T-cell (primary cell): Measurements from ENCODE around the gene PCDHB14. TPM values are rescaled to one million over a fixed set of nuclear protein-coding genes. Genes with fewer than 3 reads are reported as not detected.
"Not testable (repeated sequence)": the region's sequence is repeated elsewhere in the genome, so short reads cannot be mapped to it uniquely, and the experiment has no call there.

Source experiments
- ATAC-seq, 4 experiments: fragments of 200-7000 bp in 3 of 4; fragments of 150-1000 bp in 1 of 4; cut with Tn5 transposase; replicated peaks in 1 of 4; 1 replicate in 3 of 4; 2 replicates in 1 of 4; pipeline ENCODE4 v1.10.0; 2021; ENCODE audit warnings: moderate library complexity in 3 of 4, mild to moderate bottlenecking in 2 of 4, moderate number of reproducible peaks in 1 of 4
- CTCF ChIA-PET, 2 donors: fragments of 300-600 bp; sonication (Branson Sonifier 250); formaldehyde crosslinking; loops; one replicate each; lab custom pipeline; 2022; ENCODE audit warnings: antibody characterized with exemption in 2 of 2; lab: Charles Lee
- POLR2A ChIA-PET, 2 donors: fragments of 300-600 bp; sonication (Branson Sonifier 250); formaldehyde crosslinking; loops; one replicate each; lab custom pipeline; 2022; ENCODE audit warnings: antibody characterized with exemption in 2 of 2; lab: Charles Lee
- DNase-seq, 35 experiments: peaks; one replicate each; pipeline versions ENCODE4 v3.0.0 to v3.0.0-alpha.2; 2013 to 2023
- H3K27ac ChIP-seq: one replicate; pipeline ENCODE4 v1.5.1; 2013; ENCODE audit warnings: low read length
- H3K27me3 ChIP-seq, 2 experiments: replicated peaks in 1 of 2; 1 replicate in 1 of 2; 2 replicates in 1 of 2; pipeline versions ENCODE4 v1.6.1 to v1.7.0; 2013; ENCODE audit warnings: low read length in 1 of 2, mixed read lengths in 1 of 2; ENCODE audit not compliant: control insufficient read depth in 2 of 2, insufficient read depth in 2 of 2; ENCODE audit errors: extremely low read depth in 1 of 2
- H3K36me3 ChIP-seq, 2 donors: 1 replicate in 1 of 2; 2 replicates in 1 of 2; pipeline versions ENCODE4 v1.6.1 to v1.7.0; 2013; ENCODE audit warnings: low read length in 1 of 2; ENCODE audit not compliant: control insufficient read depth in 2 of 2, insufficient read depth in 1 of 2; ENCODE audit errors: extremely low read depth in 1 of 2
- H3K4me1 ChIP-seq, 2 experiments: 1 replicate in 1 of 2; 2 replicates in 1 of 2; pipeline versions ENCODE4 v1.6.1 to v1.7.0; 2013; ENCODE audit warnings: low read length in 2 of 2, mixed read lengths in 1 of 2; ENCODE audit not compliant: insufficient read depth in 2 of 2, control insufficient read depth in 1 of 2; ENCODE audit errors: extremely low read depth in 1 of 2
- H3K4me3 ChIP-seq, 2 donors: 1 replicate in 1 of 2; 2 replicates in 1 of 2; pipeline versions ENCODE4 v1.5.1 to v1.7.0; 2013; ENCODE audit warnings: mild to moderate bottlenecking in 2 of 2, low read length in 1 of 2, moderate library complexity in 1 of 2; ENCODE audit not compliant: control insufficient read depth in 1 of 2; ENCODE audit errors: extremely low read depth in 1 of 2
- H3K9me3 ChIP-seq: 2 replicates; pipeline ENCODE4 v1.7.0; 2013
- H3K27ac Mint-ChIP-seq, 2 donors: one replicate each; pipeline ENCODE4 v1.8.0; 2020 to 2021; ENCODE audit warnings: mild to moderate bottlenecking in 2 of 2, mixed read lengths in 2 of 2
- H3K27me3 Mint-ChIP-seq, 2 donors: one replicate each; pipeline ENCODE4 v1.8.0; 2021 to 2022; ENCODE audit warnings: mixed read lengths in 2 of 2
- H3K36me3 Mint-ChIP-seq: one replicate; pipeline ENCODE4 v1.8.0; 2021; ENCODE audit warnings: mixed read lengths
- H3K4me1 Mint-ChIP-seq, 3 donors: one replicate each; pipeline ENCODE4 v1.8.0; 2020 to 2022; ENCODE audit warnings: mixed read lengths in 3 of 3, mild to moderate bottlenecking in 1 of 3
- H3K4me3 Mint-ChIP-seq, 3 donors: one replicate each; pipeline ENCODE4 v1.8.0; 2020 to 2022; ENCODE audit warnings: mild to moderate bottlenecking in 3 of 3, mixed read lengths in 3 of 3, moderate library complexity in 3 of 3
- H3K9me3 Mint-ChIP-seq, 3 donors: one replicate each; pipeline ENCODE4 v1.8.0; 2020 to 2022; ENCODE audit warnings: mixed read lengths in 3 of 3
- WGBS: methylation state at CpG from one replicate; pipeline ENCODE4 v1.1.5; 2013; ENCODE audit warnings: missing lambda C conversion rate; ENCODE audit not compliant: insufficient coverage; 5-methylcytosine and 5-hydroxymethylcytosine counted together
- total RNA-seq, 35 experiments: library from RNA in 6 of 35; stranded (reverse) in 6 of 35; fragments of 120-200 nt in 1 of 35; gene quantifications; one replicate each; pipeline versions ENCODE4 v1.2.1 to v1.2.4 and lab custom pipeline; 2013 to 2026

Gene PCDHB14
- total RNA-seq, 5 donors from 2014 or later (not counting 1 experiment from before 2014, with no cell fraction given), result 0.12 TPM; not detected in 4

- DNase-seq (no peak), ATAC-seq (no peak)
- Mint-ChIP-seq H3K4me3 (no peak overlapping the region), H3K9me3 (peaks cover 17 to 56% (median 45%) of the 10 kb centered on the region in 3 donors), H3K27ac (no peak overlapping the region), H3K27me3 (peaks cover 44 to 61% of the 10 kb centered on the region in 2 donors), H3K4me1 (peaks cover 0 to 4% (median 0%) of the 10 kb centered on the region in 3 donors), H3K36me3 (peaks cover 29% of the 10 kb centered on the region)
- Histone ChIP-seq H3K36me3 (no peaks in the 10 kb centered on the region), H3K9me3 (peaks cover 6% of the 10 kb centered on the region), H3K4me3 (no peak overlapping the region), H3K27ac (no peak overlapping the region), H3K4me1 (no peaks in the 10 kb centered on the region), H3K27me3 (peaks cover 0 to 33% of the 10 kb centered on the region in 2 experiments)
- ChIA-PET POLR2A (no interaction called here), CTCF (no interaction called here)
- WGBS, result 43% methylated on average over 41 of the region's 43 CpGs
Measured at GRCh38 chr5:141241496-141241895, 18.4 kb downstream of the PCDHB14 start.

GRCh38 chr5:141245250-141245717, 22.1 kb downstream of the PCDHB14 start, which contains the start of gene PCDHB15:
Gene PCDHB15, plus strand, starts transcription at chr5:141245395. Its CDS starts 184 bp downstream, at chr5:141245579.
- WGBS, result 25% methylated on average over 12 of the region's 16 CpGs
- peaks cover 5% of the 10 kb centered on the region for H3K9me3 ChIP-seq
- ChIA-PET POLR2A (no interaction called here), CTCF (interaction anchor here in 1 of 2 donors (0.7 to 1.1 kb wide), 3 partner anchors 91 to 319 kb away, joined by 3 to 4 read pairs (median 4); no protein-coding TSS in a partner anchor)
- Mint-ChIP-seq H3K27me3 (peaks cover 29 to 39% of the 10 kb centered on the region in 2 donors), H3K36me3 (peaks cover 38% of the 10 kb centered on the region), H3K4me1 (peaks cover 0 to 4% (median 0%) of the 10 kb centered on the region in 3 donors), H3K27ac (no peak within 1 kb of the TSS), H3K4me3 (peak within 1 kb of the TSS; percentile 26 to 42 (median 41)), H3K9me3 (peaks cover 11 to 62% (median 46%) of the 10 kb centered on the region in 3 donors)
- H3K36me3 ChIP-seq, result no peaks in the 10 kb centered on the region
- DNase-seq, result peak in 9 of 35 experiments; percentile 3 to 25 (median 6)
- H3K4me1 ChIP-seq, result no peaks in the 10 kb centered on the region
- no peak within 1 kb of the TSS for H3K27ac ChIP-seq
- H3K27me3 ChIP-seq, result peaks cover 0 to 31% of the 10 kb centered on the region in 2 experiments
- H3K4me3 ChIP-seq, result peak within 1 kb of the TSS; percentile 6 to 44
- no peak for ATAC-seq

GRCh38 chr5:141246971-141247370, 23.8 kb downstream of the PCDHB14 start:
- H3K9me3 ChIP-seq, H3K27ac ChIP-seq, POLR2A ChIA-PET, CTCF ChIA-PET, H3K4me3 ChIP-seq, ATAC-seq, H3K27ac Mint-ChIP-seq, H3K4me1 Mint-ChIP-seq, DNase-seq, H3K4me3 Mint-ChIP-seq, H3K36me3 ChIP-seq, H3K4me1 ChIP-seq: not testable (repeated sequence)
- Mint-ChIP-seq H3K9me3 (peaks cover 5 to 66% (median 44%) of the 10 kb centered on the region in 3 donors), H3K36me3 (peaks cover 28% of the 10 kb centered on the region), H3K27me3 (peaks cover 18 to 28% of the 10 kb centered on the region in 2 donors)
- WGBS, result 63% methylated on average over 17 of the region's 42 CpGs
- peaks cover 0 to 21% of the 10 kb centered on the region in 2 experiments for H3K27me3 ChIP-seq

GRCh38 chr5:141247434-141247833, 24.3 kb downstream of the PCDHB14 start:
- H3K4me1 ChIP-seq, ATAC-seq, H3K27ac Mint-ChIP-seq, H3K4me1 Mint-ChIP-seq, H3K36me3 ChIP-seq, POLR2A ChIA-PET, H3K9me3 ChIP-seq, H3K4me3 Mint-ChIP-seq, CTCF ChIA-PET, H3K27ac ChIP-seq, H3K4me3 ChIP-seq, DNase-seq: not testable (repeated sequence)
- Mint-ChIP-seq H3K36me3 (peaks cover 27% of the 10 kb centered on the region), H3K9me3 (peaks cover 5 to 64% (median 45%) of the 10 kb centered on the region in 3 donors), H3K27me3 (peaks cover 17 to 24% of the 10 kb centered on the region in 2 donors)
- H3K27me3 ChIP-seq, result peaks cover 0 to 20% of the 10 kb centered on the region in 2 experiments
- 66% methylated on average over 29 of the region's 34 CpGs for WGBS

- CTCF ChIA-PET, result interaction anchor here in 1 of 2 donors (0.6 kb wide), 1 partner anchor 1091 kb away, joined by 3 read pairs; no protein-coding TSS in a partner anchor
- no peak overlapping the region for H3K4me3 ChIP-seq
- H3K9me3 Mint-ChIP-seq, result peaks cover 9 to 68% (median 60%) of the 10 kb centered on the region in 3 donors
- no peaks in the 10 kb centered on the region for H3K4me1 Mint-ChIP-seq
- H3K9me3 ChIP-seq, result peaks cover 12% of the 10 kb centered on the region
- H3K27me3 Mint-ChIP-seq, result peaks cover 2 to 5% of the 10 kb centered on the region in 2 donors
- DNase-seq (no peak), ATAC-seq (no peak)
- no peak overlapping the region for H3K27ac Mint-ChIP-seq
- no peak overlapping the region for H3K27ac ChIP-seq
- peaks cover 0 to 8% of the 10 kb centered on the region in 2 experiments for H3K27me3 ChIP-seq
- peaks cover 25% of the 10 kb centered on the region for H3K36me3 Mint-ChIP-seq
- no peaks in the 10 kb centered on the region for H3K4me1 ChIP-seq
- POLR2A ChIA-PET, result no interaction called here
- H3K4me3 Mint-ChIP-seq, result no peak overlapping the region
- H3K36me3 ChIP-seq, result no peaks in the 10 kb centered on the region
Measured at GRCh38 chr5:141250576-141250975, 27.4 kb downstream of the PCDHB14 start.

- ChIA-PET POLR2A (no interaction called here), CTCF (no interaction called here)
- no peak for DNase-seq
- H3K4me3 Mint-ChIP-seq, result no peak overlapping the region
- H3K36me3 Mint-ChIP-seq, result peaks cover 38% of the 10 kb centered on the region
- H3K9me3 Mint-ChIP-seq, result peaks cover 13 to 69% (median 60%) of the 10 kb centered on the region in 3 donors
- H3K4me1 ChIP-seq, result no peaks in the 10 kb centered on the region
- H3K4me1 Mint-ChIP-seq, result no peaks in the 10 kb centered on the region
- H3K27ac Mint-ChIP-seq, result no peak overlapping the region
- H3K27me3 Mint-ChIP-seq, result no peaks in the 10 kb centered on the region
- peaks cover 32% of the 10 kb centered on the region for H3K9me3 ChIP-seq
- no peaks in the 10 kb centered on the region for H3K36me3 ChIP-seq
- ATAC-seq, result no peak
- H3K27ac ChIP-seq, result no peak overlapping the region
- no peak overlapping the region for H3K4me3 ChIP-seq
- H3K27me3 ChIP-seq, result no peaks in the 10 kb centered on the region
Measured at GRCh38 chr5:141258464-141258863, 35.3 kb downstream of the PCDHB14 start.
